Measurements from ENCODE around the gene ELAVL4.

DNA sequence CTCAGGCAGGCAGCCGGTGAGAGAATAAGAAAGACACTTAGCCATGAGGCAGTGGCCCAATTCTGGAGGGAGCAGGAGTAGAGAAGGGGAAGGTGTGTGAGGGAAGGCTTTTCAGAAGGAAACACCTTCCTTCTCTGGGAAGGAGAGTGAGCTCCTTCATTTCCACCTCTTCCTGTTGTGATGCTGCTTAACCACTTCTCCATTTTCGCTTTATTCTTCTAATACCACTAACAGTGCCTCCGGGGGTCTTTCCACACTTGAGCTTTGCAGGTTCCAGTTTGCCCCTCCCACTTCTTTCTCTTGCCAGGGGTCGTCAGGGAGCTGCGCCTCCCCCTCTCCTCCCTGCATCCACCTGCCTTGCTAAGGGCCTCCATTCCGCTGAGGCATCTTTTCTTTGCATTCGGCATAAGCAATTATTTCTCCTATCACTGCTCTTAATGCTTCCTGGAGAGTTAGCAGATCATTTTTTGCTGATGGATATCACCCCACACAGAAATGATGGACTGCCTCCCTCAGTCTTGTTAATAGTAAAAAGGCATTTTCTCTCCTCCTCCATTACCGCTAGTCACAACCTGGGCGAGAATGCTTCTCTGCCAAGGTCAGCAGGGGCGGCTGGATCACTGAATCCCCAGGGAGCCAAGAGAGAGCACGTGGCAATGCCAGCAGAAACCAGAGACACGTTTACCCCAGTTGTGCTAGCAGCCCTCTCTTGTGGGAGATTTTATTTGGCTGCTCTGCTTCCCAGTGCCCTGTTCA, 74.8 kb downstream of the ELAVL4 start:
- TF ChIP-seq EZH2 (IDR thresholded peaks at IDR 0.05; ENCODE audit: low read length, missing control alignments), result no peak
- TF ChIP-seq, protein P1, sequence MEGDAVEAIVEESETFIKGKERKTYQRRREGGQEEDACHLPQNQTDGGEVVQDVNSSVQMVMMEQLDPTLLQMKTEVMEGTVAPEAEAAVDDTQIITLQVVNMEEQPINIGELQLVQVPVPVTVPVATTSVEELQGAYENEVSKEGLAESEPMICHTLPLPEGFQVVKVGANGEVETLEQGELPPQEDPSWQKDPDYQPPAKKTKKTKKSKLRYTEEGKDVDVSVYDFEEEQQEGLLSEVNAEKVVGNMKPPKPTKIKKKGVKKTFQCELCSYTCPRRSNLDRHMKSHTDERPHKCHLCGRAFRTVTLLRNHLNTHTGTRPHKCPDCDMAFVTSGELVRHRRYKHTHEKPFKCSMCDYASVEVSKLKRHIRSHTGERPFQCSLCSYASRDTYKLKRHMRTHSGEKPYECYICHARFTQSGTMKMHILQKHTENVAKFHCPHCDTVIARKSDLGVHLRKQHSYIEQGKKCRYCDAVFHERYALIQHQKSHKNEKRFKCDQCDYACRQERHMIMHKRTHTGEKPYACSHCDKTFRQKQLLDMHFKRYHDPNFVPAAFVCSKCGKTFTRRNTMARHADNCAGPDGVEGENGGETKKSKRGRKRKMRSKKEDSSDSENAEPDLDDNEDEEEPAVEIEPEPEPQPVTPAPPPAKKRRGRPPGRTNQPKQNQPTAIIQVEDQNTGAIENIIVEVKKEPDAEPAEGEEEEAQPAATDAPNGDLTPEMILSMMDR (conservative IDR thresholded peaks at IDR 0.05 in 1 of 2, IDR thresholded peaks at IDR 0.05 in 1 of 2; ENCODE audit: low read depth in 1 of 2, low read length in 2 of 2), result no peak
